Bone marrow (tissue), 2 donors: ENCODE measurements around the gene MAGI2.
"Not testable (repeated sequence)": the region's sequence is repeated elsewhere in the genome, so short reads cannot be mapped to it uniquely, and the experiment has no call there.

Source experiments
- DNase-seq, 2 donors: peaks; one replicate each; lab custom pipeline; 2025; lab: John Stamatoyannopoulos, UW

Gene MAGI2

GRCh38 chr7:79157281-79157680 lies 296.2 kb downstream of the MAGI2 start:
- DNase-seq, result no peak

GRCh38 chr7:79149831-79150230 lies 303.6 kb downstream of the MAGI2 start:
- DNase-seq, result no peak

DNA sequence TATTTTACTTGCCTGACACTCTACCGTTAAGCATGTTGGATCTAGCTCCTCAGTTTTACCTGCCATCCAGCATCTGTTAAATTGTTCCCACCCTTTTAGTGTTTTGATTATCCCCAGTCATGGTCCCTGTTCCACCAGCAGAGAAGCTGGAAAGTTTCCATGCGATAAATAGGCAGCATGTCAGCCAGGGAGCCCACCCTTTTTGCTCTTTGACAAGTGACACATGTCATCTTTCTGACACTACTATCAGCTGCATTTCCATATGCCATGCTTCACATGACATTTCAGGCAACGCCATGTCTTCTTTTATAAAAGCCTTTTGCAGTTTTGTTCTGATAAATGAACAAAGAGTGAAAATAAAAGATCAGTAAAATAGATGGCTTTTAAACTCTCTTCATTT lies 310.8 kb downstream of the MAGI2 start:
- DNase-seq, result no peak

GRCh38 chr7:79141252-79141651 lies 312.2 kb downstream of the MAGI2 start:
- no peak for DNase-seq

GRCh38 chr7:79137942-79138341 lies 315.5 kb downstream of the MAGI2 start:
- no peak for DNase-seq

DNA sequence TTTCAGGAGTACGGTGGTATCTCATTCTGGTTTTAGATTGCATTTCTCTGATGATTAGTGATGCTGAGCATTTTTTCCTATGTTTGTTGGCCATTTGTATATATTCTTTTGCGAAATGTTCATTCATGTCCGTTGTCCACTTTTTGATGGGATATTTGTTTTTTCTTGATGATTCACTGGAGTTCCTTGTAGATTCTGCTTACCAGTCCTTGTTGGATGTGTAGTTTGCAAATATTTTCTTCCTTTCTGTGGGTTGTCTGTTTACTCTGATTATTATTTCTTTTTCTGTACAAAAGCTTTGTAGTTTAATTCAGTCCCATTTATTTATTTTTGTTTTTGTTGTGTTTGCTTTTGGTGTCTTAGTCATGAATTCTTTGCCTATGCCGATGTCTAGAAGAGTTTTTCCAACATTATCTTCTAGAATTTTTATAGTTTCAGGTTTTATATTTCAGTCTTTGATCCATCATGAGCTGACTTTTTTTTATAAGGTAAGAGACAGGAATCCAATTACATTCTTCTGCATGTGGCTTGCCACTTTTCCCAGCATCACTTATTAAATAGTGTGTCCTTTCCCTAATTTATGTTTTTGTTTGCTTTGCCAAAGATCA lies 320.5 kb downstream of the MAGI2 start:
- DNase-seq, result no peak

GRCh38 chr7:79130715-79131114 lies 322.8 kb downstream of the MAGI2 start:
- no peak for DNase-seq

DNA sequence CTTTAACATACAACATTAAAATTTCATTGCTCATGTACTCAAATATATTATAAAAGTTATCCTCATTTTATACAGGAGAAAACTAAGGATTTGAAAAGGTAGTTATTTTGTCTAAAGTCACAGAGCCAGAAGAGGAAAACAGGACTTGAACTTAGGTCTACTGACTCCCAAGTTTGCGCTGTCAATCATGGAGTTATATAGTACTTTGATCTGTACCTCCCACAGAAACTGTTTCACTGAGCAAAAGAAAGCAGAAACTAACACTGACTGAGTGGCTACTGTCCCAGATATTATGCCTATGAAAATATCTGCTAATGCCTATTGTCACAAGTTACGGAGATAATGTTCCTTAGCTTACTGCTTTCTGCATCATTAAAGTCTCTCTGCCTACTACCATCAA lies 329.1 kb downstream of the MAGI2 start:
- no peak for DNase-seq

- no peak for DNase-seq
These were observed 335.3 kb downstream of the MAGI2 start for GRCh38 chr7:79118143-79118542.

DNA sequence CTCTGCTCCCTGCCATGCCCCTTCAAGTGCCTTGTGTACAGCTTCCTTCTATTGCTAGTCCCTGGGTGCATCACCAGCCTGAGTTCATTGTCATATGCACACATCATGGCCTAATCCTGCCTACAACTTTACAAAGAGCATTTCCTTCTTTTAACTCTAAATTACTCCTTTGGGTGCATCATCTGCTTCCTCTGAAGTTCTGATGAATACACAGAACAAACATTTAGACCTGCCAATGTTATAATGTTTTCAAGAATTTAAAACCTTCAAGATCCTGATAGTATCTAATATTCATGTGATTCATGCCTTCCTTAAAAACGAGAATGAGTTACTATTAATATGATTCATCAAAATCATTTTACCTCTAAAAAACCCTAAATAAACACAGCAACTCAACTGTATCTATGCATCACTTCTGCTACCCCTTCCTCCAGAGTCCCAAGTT lies 357.1 kb downstream of the MAGI2 start:
- DNase-seq, result no peak

DNA sequence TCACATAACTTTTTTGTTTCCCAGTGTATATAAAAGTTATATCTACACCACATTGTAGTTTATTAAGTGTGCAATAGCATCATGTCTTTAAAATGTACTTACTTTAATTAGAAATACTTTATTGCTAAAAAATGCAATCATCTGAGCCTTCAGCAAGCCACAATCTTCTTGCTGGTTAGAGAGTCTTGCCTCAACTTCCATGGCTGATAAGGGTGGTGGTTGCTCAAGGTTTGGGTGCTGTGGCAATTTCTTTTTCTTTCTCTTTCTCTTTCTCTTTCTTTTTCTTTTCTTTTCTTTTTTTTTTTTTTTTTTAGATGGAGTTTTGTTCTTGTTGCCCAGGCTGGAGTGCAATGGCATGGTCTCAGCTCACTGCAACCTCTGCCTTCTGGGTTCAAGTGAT lies 360.0 kb downstream of the MAGI2 start:
- no peak for DNase-seq

GRCh38 chr7:79091661-79092060 lies 361.8 kb downstream of the MAGI2 start:
- no peak for DNase-seq

- DNase-seq, result no peak
These were observed 362.5 kb downstream of the MAGI2 start for GRCh38 chr7:79091011-79091410.

- DNase-seq, result no peak
These were observed 362.9 kb downstream of the MAGI2 start for GRCh38 chr7:79090543-79090942.

GRCh38 chr7:79084423-79084822 lies 369.0 kb downstream of the MAGI2 start:
- no peak for DNase-seq

GRCh38 chr7:79079919-79080554 lies 373.4 kb downstream of the MAGI2 start:
- DNase-seq, result no peak

DNA sequence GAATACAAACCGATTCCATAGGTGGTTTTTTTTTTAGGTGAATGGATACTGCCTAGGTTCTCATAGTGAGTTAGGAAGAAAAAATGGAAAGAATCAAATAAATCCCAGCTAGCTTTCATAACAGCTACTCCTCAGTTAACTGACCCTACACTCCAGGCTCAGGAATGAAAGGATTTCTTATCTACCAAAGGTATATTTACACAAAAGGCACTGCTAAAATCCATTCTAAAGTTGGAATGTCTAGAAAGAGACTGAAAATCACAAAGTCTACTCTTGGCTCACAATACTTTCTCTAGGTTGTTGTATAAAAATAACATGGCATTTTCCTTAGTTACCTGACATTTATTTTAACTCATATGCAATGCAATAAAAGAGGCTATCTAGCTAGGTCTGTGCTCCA lies 375.2 kb downstream of the MAGI2 start:
- no peak for DNase-seq

GRCh38 chr7:79071187-79071586 lies 382.3 kb downstream of the MAGI2 start:
- not testable (repeated sequence) for DNase-seq

DNA sequence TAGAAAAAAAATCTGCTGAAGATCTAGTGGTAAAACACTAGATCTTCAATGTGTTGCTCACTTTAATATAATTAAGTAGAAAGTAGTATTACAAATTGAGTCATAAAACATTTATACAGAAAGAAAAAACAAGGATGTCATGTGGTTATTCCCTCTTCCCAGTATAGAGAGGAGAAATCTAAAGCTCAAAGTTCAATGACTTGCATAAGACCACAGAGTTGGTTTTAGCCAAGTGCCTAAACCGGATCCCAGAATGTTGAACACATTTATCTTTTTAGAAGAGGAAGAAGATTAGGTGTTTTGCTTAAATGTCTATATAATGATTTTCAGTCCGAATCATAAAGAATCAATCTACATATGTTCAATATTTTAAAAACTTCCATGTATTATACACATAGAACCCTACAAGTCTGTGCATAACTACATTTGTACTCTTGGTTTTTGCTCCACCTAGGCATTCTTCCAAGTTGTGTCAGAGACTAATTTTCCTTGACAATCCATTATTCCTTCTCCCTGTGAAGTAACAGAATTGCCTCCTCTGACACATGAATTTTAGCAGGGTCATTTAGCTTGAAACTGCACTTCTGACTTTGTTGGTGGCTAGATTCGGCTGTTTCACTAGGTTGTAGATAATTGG lies 389.2 kb downstream of the MAGI2 start:
- DNase-seq, result no peak

DNA sequence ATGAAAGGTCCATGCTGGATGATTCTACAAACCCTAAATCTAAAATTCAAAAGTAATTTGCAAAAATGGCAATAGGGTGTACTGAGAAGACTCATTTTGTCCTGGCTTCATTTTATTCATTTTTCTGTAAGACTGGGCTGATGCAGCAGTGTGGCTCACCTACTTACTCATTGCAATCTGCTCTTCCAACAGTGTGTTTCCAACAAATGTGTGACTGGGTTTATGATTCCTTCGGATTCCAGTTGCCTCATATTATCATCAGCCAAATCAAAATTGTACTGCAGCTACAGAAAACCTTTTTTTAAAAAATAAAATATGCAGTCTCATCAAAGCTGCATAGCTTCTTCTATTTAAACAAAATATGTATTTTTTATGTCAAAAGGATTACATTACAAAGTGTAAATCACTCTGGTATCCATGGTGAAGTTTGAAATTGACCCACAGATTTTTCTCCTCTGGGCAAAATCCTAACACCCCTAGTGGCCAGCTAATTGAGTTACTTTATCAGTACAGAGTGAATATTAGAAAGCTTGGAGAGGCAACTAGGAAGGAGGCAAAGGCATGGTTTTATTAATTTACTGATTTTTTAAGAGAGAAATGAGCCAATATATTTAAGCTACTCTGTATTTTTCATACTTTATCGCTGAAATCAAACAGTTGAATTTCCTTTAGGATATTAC lies 390.3 kb downstream of the MAGI2 start:
- DNase-seq, result no peak

GRCh38 chr7:79060498-79060897 lies 393.0 kb downstream of the MAGI2 start:
- no peak for DNase-seq

- no peak for DNase-seq
These were observed 397.6 kb downstream of the MAGI2 start for GRCh38 chr7:79055722-79056415.
